GM19395 (cell line): ENCODE measurements around the gene GPHA2.
"Not testable (repeated sequence)": the region's sequence is repeated elsewhere in the genome, so short reads cannot be mapped to it uniquely, and the experiment has no call there.

Experiments
- ATAC-seq: cut with Tn5 transposase; IDR thresholded peaks from one replicate; pipeline ENCODE4 v1.9.1; 2021; ENCODE audit warnings: mild to moderate bottlenecking, moderate library complexity; ENCODE audit not compliant: unreplicated experiment

GPHA2 gene, protein sequence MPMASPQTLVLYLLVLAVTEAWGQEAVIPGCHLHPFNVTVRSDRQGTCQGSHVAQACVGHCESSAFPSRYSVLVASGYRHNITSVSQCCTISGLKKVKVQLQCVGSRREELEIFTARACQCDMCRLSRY

DNA sequence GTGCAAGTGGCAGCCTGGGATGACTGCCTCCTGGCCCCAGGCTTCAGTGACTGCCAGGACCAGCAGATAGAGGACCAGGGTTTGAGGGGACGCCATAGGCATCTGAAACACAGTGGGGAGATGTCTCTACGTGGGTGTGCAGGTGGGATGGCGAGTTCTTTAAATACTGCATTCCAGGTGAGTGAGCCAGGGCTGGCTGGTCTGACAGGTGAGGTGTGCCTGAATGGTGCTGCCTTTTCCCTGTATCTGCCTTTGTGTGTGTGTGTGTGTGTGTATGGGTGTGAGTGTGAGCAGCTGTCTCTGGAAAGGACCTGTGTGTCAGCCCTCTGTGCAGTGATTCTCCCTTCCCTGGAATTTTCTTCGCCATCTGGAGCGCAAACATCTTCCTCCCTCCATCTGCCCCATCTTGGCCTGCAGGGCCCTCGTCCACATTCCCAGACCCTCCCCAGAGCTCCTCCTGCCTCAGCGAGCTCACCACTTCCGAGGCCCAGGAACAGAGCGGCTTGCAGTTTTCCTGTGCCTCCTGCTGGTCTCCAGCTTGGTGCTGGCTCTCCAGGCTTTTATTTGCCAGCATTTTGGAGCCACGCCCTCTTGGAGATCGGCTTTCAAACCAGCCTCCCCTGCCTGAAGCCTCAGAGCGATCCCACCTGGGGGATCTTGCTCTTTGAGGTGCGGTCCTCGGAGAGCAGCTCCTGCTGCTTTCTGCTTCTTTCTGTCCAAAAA is at the start of gene GPHA2:
Gene GPHA2, minus strand, starts transcription at position 535 of the 723 bp plus-strand sequence. Its CDS starts 433 bp downstream, at position 102.
- no peak for ATAC-seq

DNA sequence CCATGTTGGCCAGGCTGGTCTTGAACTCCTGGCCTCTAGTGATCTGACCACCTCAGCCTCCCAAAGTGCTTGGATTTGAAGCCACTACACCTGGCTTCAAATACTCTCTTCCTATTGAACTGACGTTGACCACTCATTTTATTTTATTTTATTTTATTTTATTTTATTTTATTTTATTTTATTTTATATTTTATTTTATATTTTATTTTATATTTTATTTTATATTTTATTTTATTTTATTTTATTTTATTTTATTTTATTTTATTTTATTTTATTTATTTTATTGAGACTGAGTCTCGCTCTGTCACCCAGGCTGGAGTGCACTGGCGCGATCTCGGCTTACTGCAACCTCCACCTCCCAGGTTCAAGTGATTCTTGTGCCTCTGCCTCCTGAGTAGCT is 47.6 kb upstream of the GPHA2 start:
- ATAC-seq: not testable (repeated sequence)

DNA sequence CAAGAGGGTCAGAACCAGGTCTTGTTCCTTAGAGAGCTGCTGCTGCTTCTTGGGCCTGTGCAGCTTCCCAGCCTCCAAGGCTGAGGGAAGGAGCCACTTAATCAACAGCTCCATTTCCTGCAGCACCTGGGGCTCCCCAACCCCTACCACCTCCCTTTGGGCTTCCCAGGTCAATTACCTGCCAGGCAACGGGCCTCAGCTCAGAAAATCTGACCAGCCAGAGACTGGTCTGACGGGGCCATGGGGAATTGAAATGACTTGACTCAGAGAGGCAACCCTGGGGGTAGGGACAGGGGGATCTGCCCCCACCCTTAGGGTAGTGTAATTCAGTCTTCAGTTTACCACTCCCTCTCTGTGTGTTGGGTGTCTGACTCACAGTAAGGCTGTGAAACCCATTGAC is 41.0 kb upstream of the GPHA2 start:
- no peak for ATAC-seq

DNA sequence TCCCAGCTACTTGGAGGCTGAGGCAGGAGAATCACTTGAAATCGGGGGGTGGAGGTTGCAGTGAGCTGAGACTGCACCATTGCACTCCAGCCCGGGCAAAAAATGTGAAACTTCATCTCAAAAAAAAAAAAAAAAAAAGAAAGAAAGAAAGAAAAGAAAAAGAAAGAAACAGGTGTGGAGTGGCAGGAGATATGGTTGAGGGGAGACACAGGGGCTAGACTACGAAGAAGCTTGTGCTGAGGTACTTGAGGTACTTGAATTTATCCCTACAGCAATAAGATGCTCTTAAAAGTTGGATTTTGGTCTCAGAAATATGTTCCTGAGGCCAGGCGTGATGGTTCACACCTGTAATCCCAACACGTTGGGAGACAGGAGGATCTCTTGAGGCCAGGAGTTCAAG is 38.4 kb upstream of the GPHA2 start:
- ATAC-seq: no peak

DNA sequence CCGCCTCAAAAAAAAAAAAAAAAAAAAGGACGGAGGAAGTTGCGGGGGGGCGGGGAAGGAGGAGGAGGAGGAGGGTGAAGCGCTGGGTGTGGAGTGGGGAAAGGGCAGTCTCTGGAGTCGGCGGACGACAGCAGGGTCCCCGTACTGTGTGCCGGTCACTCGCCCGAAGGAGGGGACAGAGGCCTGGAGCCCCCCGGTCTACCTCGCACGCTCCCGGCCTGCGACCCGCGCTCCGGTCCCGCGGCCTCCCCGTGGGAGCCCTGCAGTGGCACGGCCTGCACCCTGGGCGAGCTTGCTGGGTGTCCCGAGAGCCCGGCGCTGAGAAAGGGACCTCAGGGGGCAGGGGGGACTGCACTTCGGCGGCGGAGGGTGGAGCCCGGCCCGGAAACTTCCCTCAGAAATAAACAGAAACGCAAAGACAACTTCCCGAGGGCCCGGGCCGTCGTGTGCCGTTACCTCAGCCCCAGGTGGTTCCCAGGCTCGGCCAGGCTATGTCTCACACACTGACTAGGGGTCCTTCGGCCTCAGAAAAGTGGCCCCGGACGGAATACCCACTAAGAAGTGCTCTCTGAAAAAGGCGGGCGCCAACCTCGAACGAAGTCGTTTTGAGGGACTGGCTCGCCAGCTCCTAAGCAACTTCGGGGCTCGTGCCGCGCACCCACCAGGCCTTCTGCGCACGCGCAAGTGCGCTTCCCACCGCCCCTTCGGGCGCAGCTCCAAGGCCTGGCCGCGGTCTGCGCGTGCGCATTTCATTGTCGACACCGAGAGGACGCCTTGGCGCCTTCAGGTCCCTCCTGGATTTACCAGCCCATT is 35.9 kb upstream of the GPHA2 start, which contains the start of gene MAJIN:
Gene MAJIN, minus strand, starts transcription at position 688 of the 813 bp plus-strand sequence. CDS start 12,703 bp downstream, outside the sequence.
- no peak for ATAC-seq

DNA sequence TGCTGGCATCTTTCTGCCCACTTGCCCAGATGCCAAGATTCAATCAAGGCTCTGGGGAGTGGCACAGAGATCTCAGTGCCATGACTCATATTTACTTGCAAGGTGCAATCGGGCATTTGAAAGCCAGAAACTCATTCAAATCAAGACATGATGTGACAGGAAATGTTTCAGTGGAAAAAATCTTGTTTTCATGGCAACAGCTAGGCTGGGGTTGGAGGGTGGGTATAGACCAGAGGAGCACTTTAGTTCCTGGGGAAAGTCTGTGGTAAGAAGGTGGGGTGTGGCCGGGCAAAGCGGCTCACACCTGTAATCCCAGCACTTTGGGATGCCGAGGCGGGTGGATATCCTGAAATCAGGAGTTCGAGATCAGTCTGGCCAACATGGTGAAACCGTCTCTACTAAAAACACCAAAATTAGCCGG is 35.0 kb upstream of the GPHA2 start:
- no peak for ATAC-seq

DNA sequence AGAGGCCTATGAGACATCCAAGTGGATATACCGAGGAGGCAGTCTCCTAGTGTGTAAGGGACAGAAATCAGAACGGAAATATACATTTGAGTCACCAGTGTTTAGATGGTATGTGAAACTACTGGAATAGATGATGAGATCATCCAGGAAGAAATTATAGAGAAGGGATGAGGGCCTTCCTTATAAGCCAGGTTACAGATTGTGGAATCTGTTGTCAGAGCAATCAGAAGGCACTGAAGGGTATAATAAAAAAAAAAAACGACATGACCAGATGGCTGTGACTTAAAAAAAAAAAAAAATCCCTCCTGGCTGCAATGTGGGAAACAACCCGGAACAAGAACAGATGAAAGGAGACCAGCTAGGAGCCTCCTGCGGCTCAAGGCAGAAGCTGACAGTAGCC is 33.5 kb upstream of the GPHA2 start:
- ATAC-seq: no peak

DNA sequence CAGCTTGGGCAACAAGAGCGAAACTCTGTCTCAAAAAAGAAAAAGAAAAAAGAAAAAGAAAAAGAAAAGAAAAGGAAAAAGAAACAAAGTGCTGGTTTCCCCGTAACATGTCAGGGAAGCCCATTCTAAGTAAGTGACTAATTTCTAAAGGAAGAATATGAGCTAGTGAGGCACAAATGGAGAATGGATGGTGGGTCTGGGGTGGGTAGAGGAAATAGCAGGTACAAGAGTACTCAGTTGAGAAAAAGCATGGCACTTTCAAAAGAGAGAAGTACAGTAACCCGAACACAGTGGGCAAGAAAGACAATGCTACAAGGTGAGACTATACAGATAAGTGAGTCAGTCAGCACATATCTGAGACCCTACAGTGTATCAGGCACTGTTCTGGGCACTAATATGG is 31.7 kb upstream of the GPHA2 start:
- ATAC-seq: no peak

DNA sequence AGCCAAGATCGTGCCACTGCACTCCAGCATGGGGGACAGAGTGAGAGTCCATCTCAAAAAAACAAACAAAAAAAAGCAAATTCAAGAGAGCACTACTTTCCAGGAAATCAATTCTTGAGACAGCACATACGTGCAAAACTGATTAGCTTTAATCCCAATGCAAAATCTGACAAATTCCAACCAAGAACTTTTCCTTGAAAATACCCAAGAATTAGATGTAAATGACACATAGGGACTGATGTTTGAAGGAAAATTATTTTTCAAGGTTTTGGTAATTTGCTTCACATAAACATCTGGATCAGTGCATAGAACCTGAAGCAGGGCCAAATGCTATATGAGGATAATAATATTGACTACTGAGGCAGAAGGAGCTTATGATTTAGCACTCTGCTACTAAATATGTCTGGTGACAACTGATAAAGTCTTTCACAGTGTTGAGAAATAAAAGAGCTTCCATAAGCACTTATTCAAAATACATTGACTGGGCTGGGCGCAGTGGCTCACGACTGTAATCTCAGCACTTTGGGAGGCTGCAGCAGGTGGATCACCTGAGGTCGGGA is 27.5 kb upstream of the GPHA2 start:
- no peak for ATAC-seq

DNA sequence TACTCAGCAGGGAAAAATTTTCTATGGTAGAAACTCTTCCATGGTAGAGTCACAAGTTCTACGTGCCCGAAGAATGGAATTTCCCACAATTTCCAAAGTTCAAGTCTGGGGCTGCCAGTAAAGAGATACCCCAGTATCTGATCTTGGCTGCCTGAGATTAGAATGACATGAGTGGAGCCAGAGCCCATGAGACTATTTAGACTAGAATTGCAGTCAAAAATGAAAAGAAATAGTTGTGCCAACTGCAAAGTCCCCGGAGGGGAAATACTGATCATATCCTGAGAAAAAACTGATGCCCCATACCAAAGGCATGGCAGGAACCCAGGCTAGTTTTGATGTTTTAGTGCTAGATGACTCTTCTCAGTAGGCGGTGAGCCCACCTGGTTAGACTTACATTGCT is 25.0 kb upstream of the GPHA2 start:
- no peak for ATAC-seq

DNA sequence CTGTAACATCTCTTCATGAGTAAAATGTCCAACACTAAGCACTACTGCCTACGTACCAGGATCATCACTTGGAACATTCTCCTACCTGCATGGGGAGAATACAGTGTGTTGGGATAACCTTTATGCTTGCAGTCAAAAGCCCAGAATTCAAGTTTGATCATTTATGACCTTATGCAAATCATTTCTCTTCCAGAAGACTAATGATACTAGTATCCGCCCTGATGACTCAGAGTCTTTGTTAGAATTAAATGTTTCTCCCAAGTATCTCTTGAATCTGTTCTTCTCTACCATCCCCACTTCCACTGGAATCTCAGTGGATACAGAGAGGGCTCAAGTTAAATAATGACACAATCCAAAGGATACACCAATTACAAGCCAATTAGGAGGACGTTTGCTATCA is 23.8 kb upstream of the GPHA2 start:
- ATAC-seq: no peak

DNA sequence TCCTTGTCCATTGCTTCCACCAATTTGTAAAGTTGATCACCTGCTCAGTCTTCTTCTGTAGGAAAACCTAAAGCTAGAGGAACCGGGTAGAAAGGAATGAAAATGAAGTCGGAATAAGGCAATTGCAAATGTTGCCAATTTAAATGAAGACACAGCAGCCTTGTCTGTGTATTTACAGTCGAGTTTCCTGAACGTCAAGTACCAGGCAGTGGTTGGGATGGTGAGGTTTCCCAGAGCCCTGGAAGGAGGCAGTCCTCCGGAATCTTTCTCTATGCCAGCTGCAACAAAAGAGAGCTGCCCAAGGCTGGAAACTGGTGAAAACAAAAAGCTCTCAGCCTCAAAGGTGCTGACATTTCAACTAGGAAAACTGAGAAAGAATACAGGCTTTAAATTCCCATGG is 18.5 kb upstream of the GPHA2 start:
- no peak for ATAC-seq

DNA sequence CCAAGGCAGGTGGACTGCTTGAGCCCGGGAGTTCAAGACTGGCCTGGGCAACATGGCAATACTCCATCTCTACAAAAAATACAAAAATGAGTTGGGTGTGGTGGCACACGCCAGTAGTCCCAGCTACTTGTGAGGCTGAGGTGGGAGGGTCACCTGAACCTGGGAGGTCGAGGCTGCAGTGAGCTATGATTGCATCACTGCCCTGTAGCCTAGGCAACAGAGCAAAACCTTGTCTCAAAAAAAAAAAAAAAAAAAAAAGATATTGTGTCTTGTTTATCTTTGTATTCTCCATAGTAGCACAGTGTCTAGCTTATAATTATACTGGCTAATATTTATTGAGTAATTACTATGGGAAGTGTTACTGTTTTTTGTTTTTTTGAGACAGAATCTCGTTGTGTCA is 15.8 kb upstream of the GPHA2 start:
- ATAC-seq: no peak

DNA sequence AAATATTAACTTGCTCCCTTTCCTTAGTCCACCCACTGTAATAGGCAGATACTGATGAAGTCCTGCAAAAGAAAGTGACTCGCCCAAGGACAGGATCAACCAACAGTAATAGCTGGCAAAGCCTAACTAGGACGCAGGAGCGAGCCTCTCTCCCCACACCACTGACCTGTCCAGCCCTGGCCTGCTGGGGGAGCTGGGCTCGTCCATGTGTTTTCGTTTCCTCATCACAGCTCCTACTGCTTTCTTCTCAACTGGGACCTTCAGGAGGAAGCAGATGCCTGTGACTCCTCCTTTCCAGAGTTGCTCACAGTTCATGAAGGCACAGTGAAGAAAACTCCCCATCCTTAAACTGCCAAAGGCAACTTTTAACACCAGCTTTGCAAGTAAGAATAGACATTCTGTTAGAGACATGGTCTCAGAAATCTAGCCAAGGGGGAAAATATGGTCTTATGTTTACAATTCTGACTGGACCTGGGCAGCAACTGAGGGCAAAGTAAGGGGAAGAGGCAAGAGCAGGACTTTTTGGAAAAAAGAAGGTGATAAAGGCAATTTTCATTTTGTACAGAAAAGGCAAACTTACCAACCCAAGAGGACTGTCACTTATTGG is 11.6 kb upstream of the GPHA2 start:
- no peak for ATAC-seq

DNA sequence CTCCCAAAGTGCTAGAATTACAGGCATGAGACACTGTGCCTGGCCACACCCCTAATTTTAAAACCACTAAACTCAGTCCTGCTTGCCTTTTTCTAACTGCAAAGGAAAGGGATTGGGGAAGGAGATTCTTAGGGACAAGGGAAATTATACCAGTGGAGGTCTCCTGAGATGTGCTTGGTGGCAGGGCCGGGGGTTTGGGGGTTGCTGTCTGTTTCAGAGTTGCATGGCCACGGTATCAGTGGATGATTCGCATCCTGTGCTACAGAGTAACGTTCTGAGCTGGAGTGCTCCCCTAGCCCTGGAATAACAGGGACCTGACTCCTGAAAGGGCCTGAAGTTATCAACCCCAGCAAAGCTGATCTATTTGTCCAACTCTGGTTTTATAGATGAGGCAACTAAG is 846 bp upstream of the GPHA2 start:
- no peak for ATAC-seq

DNA sequence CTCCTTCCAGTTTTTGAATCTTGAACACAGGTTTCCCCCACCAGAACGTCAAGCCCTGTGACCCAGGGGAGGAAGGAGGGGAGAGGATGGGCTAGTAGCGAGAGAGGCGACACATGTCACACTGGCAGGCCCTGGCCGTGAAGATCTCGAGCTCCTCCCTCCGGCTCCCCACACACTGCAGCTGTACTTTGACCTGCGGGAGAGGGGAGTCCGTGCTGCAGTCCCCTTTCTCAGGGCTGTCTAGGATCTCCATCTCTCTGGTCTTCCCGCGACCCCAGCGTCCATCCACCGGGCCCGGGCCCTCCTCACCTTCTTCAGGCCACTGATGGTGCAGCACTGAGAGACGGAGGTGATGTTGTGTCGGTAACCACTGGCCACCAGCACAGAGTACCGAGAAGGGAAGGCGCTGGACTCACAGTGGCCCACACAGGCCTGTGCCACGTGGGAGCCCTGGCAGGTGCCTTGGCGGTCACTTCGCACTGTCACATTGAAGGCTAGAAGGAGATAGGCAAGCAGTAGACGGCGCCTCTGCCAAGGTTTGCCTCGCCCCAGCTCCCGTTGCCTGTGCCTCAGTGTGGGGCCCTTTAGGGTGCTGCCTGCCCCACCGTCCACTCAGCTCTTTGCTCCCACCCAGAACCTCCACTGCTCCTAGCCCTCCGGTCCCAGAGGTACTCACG is 873 bp downstream of the GPHA2 start:
- ATAC-seq: no peak

DNA sequence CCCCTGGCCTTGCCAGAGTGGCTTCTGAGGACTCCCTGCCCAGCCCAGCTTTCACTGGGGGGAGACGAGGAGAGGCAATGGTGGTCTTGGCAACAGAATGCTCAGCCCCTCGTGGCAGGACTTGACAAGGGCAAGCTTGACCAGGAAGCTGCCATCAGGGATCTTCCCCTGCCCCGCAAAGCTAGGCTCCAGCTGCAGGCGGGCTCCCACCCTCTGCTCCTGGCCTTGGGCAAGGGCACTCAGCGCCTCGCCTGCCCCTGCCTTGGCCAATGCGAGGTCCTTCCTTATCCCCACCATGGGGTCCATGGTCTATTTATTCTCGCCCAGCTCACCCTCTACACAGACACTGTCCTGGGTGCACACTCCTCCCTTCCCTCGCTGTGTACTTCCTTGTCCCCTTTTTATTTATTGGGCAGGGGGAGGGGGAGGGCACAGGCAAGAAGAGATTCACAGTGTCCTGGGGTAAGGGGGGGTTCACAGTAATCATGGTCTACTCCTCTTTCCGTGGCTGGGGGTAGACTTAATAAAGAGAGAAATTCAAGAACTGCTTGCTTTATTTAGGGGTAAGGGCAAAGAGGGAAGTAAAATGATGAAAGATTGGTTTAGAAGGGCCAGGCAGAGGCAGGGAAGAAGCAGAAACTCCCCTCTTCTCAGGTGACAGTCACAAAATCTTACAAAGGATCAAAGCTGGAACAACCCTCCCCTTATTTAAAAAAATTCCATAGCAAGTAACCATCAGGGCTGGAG is 1.6 kb downstream of the GPHA2 start:
- no peak for ATAC-seq

DNA sequence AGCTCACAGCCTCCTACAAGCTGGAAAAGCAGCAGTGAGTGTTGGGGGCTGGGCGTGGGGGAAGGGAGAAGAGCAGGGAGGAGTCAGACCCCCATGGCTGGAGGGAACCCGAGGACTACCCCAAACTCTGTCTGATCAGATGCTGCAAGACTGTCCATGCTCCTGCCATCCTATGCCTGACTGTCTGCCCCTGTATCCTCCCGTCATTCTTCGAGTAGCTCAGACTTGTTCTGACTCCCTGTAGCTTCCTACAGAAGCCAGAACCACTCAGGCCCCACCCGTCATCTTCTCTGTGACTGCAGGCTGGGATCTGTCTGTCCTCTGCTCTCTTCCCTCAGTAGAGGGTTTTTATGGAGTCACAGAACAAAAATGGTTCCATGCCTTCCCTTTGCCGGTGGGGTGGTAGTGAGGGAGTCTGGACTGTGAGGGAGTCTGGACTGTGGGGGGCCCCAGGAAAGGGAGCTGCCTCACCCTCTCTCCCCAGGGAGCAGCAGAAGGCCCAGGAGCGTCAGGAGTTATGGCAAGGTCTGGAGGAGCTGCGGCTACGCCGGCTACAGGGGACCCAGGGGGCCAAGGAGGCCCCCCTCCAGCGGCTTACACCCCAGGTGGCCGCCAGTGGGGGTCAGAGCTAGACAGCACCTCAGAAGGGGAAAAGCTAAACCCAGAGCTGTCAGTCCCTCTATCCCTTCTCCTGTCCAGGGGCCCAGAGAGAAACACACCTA is 2.3 kb downstream of the GPHA2 start:
- no peak for ATAC-seq

DNA sequence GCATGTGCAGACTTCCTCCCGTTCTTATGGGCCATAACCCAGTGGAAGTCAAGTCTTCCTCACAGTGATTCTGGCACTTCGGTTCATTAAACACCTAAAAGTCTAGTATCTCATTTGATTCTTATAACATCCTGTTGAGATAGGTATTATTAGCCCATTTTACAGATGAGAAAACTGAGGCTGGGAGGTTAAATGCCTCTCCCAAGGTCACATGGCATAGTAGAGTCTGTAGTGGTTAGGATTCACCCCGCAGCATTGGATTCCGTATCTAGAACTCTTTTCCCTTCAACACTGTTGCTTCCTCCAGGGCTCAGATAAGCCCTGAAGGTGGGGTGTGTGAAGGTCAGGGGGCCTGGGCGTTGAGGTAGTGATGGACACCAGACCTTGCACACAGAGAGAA is 3.4 kb downstream of the GPHA2 start:
- ATAC-seq: no peak
